Retinal pigment epithelial cell (primary cell): ENCODE data around the gene AFF4.

Source experiments
- DNase-seq: peaks from one replicate; pipeline ENCODE4 v3.0.0-alpha.2; 2010; ENCODE audit warnings: low read depth
- H3K4me3 ChIP-seq: 2 replicates; pipeline ENCODE4 v1.5.1; 2011; ENCODE audit warnings: mild to moderate bottlenecking, low read length, control low read depth, moderate library complexity
- TF ChIP-seq, protein P1 (sequence below): conservative IDR thresholded peaks from 2 replicates; pipeline ENCODE4 v1.5.1; 2011; ENCODE audit warnings: low read depth, low read length, control low read depth, inconsistent platforms

Gene AFF4

DNA sequence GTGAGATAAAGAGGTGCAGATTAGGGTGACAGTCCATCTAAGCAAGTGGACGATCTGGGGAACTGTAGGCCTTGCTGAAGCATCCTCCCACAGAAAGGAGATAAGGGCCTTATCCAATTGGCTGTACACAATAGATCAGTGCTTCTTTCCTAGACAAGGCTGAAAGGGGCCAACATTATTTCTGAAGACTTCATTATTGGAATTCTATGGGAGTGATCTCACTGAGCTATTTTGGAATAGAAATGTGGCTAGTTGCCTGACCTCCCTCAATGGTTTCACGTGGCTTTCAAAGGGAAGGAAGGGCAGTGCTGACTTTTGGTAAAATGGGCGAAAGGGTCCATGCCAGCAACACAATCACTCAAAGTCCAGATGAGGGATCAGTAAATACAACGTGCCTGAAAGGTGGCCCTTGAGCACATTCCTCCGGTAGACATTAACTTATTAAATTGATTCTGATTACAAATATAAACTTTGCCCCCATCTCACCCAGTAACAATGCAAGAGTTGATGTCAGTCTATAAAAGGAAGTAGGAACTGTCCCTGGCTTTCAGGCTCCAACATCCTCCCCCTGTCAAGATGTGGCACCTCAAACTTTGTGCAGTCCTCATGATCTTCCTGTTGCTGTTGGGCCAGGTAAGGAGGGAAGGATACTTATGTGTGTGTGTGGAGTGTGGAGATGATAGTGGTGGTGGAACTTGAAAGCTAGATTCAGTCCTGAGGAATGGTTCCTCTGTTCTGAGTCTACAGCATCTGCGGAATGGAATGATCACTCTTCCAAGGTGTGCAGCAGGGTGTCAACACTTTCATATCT is 90.1 kb downstream of the AFF4 start, which contains the start of gene LEAP2:
Gene LEAP2, plus strand, starts transcription at position 550 of the 811 bp plus-strand sequence. Its CDS starts 27 bp downstream, at position 577.
- no peak for DNase-seq
- TF ChIP-seq, protein P1, sequence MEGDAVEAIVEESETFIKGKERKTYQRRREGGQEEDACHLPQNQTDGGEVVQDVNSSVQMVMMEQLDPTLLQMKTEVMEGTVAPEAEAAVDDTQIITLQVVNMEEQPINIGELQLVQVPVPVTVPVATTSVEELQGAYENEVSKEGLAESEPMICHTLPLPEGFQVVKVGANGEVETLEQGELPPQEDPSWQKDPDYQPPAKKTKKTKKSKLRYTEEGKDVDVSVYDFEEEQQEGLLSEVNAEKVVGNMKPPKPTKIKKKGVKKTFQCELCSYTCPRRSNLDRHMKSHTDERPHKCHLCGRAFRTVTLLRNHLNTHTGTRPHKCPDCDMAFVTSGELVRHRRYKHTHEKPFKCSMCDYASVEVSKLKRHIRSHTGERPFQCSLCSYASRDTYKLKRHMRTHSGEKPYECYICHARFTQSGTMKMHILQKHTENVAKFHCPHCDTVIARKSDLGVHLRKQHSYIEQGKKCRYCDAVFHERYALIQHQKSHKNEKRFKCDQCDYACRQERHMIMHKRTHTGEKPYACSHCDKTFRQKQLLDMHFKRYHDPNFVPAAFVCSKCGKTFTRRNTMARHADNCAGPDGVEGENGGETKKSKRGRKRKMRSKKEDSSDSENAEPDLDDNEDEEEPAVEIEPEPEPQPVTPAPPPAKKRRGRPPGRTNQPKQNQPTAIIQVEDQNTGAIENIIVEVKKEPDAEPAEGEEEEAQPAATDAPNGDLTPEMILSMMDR = no peak
- H3K4me3 ChIP-seq = no peak within 1 kb of the TSS

DNA sequence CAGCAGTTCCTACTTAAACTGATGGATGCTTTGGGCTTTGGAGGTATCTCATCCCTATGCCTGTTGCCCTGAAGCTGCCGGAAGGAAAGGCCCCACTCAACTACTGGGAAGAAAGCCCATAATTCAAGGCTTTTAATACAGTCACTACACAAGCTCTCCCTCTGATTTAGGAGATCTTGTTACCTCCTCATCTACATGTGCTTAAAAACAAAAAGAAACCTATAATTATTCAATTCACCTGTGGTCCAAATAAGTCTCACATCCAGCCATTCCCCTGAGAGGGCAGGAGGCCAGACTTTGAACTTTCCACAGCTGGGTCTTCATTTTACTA is 90.7 kb downstream of the AFF4 start:
- no peak overlapping the region for H3K4me3 ChIP-seq
- no peak for DNase-seq
- TF ChIP-seq, protein P1 = no peak

DNA sequence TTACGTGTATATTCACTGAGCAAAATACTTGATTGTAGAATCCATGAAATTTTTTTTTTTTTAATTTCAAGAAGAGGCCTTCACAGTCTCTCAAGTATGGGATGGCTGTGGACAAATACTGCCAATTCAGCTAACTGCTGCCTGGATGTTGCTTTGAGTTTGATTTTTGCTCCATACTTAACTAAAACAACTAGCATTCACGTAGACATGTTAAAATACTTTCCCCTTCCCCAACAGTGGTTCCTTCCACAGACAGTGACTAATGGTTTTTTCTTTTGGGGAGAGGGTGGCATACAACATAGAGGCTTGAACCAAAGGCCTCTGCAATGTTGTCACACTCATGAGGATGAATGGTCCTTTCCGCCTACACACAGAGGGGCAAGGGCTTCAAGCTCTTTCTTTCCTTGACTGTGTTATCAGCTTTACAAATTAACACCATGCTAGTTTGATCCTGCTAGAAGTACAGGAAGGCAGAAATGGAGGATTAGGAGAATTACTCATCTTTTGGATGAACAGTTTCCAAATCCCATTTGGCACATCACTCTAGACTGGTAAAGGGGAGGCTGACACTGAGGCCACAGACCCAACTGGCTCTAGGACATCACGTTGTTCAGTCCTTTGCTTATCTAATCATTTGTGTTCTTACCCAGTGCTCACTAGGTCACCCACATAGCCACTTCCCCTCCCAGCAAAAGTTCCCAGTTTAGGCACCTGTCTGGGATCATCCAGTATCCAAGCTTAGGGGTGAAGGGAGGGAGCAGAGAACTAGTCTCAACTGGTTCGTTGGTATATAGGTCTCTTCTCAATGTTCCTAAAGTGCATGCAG is 91.8 kb downstream of the AFF4 start:
- DNase-seq = no peak
- TF ChIP-seq, protein P1 = no peak
- no peak overlapping the region for H3K4me3 ChIP-seq

DNA sequence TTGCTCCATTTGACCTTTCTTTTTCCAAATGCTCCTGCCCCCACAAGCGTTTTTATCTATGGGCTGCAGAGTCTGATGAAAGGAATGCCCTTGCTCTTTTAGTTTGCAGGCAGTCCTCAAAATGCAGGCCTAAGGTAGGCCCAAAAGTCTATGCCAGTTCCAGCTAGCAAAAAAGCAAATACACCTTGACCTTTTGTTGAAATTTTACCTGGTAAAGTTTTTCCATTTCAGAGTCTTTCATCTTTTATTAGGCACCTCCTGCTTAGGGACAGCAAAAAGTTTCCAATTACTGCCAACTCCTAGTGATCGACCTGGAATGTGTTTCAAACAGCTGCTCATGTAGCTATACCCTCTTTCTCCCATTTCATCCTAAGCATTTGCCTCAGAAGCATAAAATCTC is 92.6 kb downstream of the AFF4 start:
- H3K4me3 ChIP-seq = no peak overlapping the region
- DNase-seq = no peak
- TF ChIP-seq, protein P1 = no peak

DNA sequence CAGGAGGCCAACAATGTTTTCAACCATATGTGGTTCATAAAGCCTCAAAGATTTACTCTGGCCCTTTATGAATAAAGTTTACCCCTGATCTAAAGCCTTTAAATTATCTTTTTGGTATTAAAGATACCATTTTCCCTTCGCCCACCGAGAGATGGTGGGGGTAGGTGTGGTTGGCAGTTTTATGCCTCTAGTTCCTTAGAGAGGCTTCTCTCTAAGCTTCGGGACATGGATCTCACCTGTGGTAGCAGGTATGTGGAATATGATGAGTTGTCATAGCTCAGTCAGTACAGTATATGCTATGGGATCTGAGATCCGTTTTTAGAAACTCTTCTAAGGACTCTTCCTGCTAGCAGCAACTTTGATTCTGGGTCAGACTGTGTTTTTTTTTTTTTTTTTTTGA is 94.7 kb downstream of the AFF4 start:
- TF ChIP-seq, protein P1 = no peak
- H3K4me3 ChIP-seq = no peak overlapping the region
- no peak for DNase-seq

DNA sequence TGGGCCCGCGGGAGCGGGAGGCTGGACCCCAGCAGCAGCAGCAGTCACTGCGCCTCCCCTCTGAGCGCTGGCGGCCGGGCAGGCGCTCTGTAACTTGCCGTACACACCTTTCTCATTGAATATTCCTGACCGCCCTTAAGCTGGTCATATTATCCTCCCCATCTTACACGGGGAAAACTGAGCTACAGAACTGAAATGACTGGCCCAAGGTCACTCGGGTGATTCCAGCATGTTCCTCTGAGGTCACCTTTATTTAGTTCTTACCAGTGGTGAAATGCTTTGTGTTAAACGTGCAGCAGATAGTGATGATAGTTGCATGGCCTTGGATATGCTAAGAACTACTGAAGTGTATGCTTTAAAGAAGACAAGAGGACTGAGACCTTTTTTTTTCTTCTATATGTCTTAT is 96.4 kb downstream of the AFF4 start:
- peak overlapping the region; percentile 95 for H3K4me3 ChIP-seq
- TF ChIP-seq, protein P1 = peak; percentile 5
- no peak for DNase-seq
